ENCODE results near the gene UGP2.

DNA sequence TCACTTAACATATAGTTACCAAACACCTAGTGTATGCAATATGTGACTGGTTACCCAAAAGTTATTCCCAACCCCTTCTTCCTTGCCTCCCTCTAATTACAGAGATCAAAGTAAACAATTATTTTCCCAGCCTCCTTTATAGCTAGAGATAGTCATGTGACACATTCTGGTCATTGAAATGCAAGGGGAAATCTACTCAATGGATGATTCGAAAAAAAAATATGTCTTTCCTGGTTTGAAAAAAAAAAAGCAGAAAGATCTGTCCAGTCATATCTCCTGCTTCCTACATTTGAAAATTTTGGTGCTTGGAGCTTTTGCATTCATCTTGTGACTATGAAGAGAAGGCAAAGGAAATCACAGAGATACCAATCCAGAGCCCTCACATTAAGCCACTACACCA, 27.6 kb upstream of the UGP2 start:
- TF ChIP-seq, protein P1, sequence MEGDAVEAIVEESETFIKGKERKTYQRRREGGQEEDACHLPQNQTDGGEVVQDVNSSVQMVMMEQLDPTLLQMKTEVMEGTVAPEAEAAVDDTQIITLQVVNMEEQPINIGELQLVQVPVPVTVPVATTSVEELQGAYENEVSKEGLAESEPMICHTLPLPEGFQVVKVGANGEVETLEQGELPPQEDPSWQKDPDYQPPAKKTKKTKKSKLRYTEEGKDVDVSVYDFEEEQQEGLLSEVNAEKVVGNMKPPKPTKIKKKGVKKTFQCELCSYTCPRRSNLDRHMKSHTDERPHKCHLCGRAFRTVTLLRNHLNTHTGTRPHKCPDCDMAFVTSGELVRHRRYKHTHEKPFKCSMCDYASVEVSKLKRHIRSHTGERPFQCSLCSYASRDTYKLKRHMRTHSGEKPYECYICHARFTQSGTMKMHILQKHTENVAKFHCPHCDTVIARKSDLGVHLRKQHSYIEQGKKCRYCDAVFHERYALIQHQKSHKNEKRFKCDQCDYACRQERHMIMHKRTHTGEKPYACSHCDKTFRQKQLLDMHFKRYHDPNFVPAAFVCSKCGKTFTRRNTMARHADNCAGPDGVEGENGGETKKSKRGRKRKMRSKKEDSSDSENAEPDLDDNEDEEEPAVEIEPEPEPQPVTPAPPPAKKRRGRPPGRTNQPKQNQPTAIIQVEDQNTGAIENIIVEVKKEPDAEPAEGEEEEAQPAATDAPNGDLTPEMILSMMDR (IDR thresholded peaks at IDR 0.05; ENCODE audit: low read length) = no peak
- TF ChIP-seq EZH2phosphoT487 (IDR thresholded peaks at IDR 0.05; ENCODE audit: low read length) = no peak

Measured in MM.1S (cell line).